EH (cell line): ENCODE measurements around the gene CBS.
"Not testable (repeated sequence)": the region's sequence is repeated elsewhere in the genome, so short reads cannot be mapped to it uniquely, and the experiment has no call there.

Source experiments
- DNase-seq: peaks from one replicate; pipeline ENCODE4 v3.0.0-alpha.2; 2015; ENCODE audit warnings: low read depth

CBS gene

GRCh38 chr21:43068065-43068464 lies 7.6 kb downstream of the CBS start:
- DNase-seq, result not testable (repeated sequence)

DNA sequence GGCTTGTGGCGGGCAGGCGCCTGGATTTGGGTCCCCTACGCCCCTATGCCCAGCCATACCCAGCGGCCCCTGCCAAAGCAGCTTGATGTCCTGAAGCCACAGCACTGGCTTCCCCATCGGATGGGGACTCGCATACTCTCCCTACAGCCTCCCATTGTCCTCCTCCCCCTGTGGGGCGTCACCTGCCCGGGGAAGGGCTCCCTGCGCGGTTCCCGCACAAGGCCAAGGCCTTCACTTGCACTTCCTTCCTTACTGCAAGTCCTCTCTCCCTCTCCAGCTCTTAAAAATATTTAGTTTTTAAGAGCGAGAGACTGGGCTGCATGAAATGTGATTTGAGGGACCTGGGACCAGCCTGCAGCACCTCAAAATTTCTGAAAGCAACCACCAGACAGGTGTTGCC lies 8.9 kb downstream of the CBS start:
- DNase-seq, result not testable (repeated sequence)

GRCh38 chr21:43065991-43066390 lies 9.6 kb downstream of the CBS start:
- DNase-seq, result not testable (repeated sequence)

GRCh38 chr21:43064265-43064917 lies 11.2 kb downstream of the CBS start:
- DNase-seq, result not testable (repeated sequence)

GRCh38 chr21:43062955-43063664 lies 12.5 kb downstream of the CBS start:
- DNase-seq, result not testable (repeated sequence)

GRCh38 chr21:43053112-43053511 lies 22.5 kb downstream of the CBS start:
- DNase-seq, result not testable (repeated sequence)

DNA sequence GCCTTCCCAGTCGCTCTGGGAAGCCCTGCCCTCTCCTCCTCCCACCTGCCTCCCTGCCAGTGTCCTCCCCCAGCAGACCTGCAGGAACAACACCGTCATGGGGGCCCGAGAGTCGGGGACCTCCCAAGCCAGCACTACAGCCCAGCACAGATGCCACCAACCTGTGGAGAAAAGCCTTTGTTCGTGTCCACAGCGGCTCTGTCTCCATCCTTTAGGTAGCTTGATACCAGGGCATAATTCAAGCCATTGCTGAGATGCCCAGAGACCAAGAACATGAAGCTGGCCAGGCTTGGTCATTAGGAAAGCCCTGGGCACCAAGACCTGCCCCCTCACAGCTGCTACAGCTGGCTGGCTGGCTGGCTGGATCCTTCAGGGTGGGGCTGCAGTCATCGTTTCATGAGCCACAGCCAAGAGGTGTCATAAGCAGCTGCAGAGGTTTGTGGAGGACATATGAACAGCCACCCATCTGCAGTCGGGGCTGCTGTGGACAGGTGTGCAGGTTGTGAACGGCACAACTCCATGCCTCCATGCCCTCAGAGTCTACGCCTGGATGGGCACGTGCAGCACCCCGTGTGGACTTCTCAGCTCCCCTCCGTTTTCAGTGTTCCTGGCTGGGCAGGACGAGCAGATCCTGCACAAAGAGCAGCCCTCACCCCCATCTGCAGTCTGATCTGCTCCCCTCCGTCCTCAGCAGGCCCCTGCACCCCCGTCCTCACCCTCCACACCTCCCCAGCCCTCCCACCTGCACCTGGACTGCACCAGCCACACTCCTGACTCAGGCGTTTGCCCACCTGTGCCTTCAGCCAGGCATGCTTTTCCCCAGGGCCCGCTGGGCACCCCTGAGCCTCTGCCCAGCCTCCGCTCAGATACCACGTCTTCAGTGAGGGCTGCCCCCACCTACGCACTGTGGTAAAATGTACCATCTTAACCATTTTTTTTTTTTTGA lies 29.5 kb downstream of the CBS start:
- DNase-seq, result not testable (repeated sequence)

- not testable (repeated sequence) for DNase-seq
Observed at GRCh38 chr21:43045165-43045875, 30.3 kb downstream of the CBS start.

GRCh38 chr21:43044547-43044946 lies 31.1 kb downstream of the CBS start:
- not testable (repeated sequence) for DNase-seq

DNA sequence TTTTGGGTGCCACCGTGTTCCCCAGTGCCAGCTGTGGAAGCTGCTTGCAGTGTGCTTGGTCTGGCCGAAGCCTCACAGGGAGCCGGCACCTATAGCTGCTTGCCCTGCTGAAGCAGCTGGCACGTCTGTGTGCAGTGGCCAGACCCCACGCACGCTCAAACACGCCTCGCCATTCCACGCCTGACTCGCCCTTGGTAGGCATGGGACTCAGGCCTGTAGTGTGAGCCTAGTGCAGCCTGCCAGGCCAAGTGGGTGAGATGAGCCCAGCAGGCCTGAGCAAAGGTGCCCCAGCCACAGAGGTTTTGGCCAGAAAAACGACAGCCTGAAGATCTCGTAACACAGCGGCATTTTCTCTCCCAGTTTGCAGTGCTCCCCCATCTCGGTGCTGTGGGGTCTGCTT lies 32.3 kb downstream of the CBS start:
- DNase-seq, result not testable (repeated sequence)

GRCh38 chr21:43042169-43042568 lies 33.5 kb downstream of the CBS start:
- not testable (repeated sequence) for DNase-seq

DNA sequence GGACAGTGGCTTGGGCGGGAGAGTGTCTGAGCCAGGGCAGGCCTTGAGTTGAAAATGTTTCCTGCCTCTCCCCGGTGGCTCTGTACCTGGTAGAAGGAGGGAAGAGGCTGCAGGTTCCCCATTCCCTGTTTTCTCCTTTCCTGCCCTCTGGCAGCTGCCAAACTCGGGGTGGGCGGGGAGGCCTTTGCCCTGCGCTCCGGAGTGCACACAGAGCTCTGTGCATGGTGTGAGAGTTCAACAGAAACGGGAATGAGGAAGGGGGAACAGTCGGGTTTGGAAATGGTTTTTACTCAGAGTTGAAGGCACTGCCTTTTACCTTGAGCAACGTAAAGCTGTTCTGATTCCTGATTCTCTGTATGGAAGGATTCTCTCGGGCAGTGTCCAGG lies 37.0 kb downstream of the CBS start:
- DNase-seq, result not testable (repeated sequence)

- not testable (repeated sequence) for DNase-seq
Observed at GRCh38 chr21:43037918-43038658, 37.5 kb downstream of the CBS start.

DNA sequence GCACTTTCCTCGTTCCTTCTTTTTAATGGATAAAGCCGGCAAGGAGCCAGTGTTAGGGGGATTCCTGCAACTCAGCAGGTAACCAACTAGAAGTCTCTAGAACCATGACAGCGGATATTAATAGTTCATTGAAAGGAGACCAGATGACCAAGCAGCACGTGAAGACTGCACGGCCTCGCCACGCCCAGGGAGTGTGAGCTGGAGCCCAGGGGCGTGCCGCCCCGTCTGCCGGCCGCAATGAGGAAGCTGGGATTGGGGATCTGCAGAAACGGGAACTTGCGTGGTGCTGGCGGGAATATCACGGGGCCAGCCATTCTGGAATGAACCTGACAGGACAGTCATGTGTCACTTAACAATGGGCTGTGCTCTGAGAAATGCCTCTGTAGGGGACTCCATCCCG lies 38.7 kb downstream of the CBS start:
- not testable (repeated sequence) for DNase-seq

DNA sequence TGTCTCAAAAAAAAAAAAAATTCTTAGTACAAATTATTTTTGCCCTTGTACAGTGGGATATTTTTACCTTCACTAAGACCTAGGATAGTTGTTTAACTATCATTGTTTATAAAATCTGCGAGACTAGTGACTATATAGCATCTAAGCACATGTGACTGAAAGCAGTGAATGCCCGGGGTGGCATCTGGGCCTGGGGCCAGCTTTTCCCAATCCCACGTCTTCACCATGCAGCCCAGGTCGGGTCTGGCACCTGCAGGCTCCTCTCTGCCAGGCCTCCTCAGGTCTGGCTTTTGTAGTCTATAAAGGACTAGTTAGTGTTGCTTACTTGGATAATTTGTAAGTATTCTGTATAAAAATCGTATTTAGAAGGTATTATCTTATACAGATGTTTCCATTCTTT lies 40.8 kb downstream of the CBS start:
- DNase-seq, result no peak

- peak; percentile 50 for DNase-seq
Observed at GRCh38 chr21:43034101-43034500, 41.5 kb downstream of the CBS start.

DNA sequence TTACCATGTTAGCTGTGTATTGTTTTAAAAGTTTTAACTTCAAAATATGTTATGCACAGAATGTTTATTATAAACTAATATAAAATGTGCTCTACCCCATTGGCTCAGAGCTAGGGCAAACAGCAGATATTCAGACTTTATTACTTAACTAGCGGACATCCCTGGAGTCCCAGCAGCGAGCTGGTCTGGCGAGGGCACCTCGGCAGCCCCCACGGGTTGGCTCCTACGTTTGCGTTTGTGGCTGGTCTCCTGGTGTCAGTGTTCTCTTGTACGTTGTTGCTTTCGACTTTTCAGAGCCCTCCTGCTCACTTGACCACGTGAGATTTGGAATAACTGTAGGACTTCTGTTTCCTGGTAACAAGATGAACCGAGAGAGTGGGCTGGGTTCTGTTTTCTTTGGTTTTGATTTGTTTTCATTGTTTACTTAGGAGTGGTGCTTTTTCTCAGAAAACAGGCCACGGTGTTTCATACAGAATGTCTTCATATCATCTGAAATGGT lies 44.5 kb downstream of the CBS start:
- DNase-seq, result no peak

- no peak for DNase-seq
Observed at GRCh38 chr21:43029785-43030184, 45.9 kb downstream of the CBS start.

DNA sequence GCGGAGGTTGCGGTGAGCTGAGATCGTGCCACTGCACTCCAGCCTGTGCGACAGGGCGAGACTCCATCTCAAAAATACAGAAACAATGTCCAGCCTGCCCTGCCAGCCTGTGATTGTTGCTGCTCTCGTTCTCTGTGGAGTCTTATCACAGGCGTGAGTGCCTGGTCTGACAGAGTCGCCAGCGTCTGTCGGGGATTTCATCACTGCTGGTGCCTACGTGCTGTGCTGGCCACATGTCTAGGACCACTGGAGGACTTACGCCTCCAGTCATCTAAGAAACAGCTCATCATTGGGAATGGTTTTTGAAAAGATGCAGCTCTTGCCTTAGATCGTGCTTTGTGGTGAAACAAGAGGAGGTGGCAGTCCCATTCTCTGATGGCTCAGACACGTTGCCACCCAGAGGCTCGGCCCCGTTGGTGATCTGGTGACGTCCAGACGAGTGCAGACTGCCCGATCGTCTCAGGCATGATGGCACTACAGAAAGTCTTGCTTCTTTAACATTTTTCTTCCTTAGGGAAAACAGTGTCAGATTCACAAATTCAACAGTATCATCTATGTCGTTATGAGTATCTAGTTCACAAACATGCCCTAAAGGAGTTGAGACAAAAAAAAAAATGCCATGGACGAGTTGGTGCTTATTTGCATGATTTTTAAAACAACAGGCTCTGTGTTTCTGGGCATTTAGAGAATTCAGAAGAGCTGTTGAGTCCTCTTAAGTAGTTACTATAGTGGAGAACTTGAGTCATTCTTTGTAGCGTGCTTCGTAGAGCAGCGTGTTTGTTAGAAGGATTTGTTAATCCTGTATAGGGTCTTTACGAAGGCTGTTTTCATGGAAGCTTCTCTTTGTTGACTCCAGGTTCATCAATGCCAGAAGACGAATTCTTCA lies 47.5 kb downstream of the CBS start:
- no peak for DNase-seq

GRCh38 chr21:43025636-43026180 lies 49.9 kb downstream of the CBS start:
- peak; percentile 83 for DNase-seq
